GM18867 (cell line): Measurements from ENCODE around the gene RERE.

Source experiments
- ATAC-seq: cut with Tn5 transposase; IDR thresholded peaks from one replicate; pipeline ENCODE4 v1.9.1; 2021; ENCODE audit warnings: mild to moderate bottlenecking, moderate library complexity; ENCODE audit not compliant: unreplicated experiment

Gene RERE

DNA sequence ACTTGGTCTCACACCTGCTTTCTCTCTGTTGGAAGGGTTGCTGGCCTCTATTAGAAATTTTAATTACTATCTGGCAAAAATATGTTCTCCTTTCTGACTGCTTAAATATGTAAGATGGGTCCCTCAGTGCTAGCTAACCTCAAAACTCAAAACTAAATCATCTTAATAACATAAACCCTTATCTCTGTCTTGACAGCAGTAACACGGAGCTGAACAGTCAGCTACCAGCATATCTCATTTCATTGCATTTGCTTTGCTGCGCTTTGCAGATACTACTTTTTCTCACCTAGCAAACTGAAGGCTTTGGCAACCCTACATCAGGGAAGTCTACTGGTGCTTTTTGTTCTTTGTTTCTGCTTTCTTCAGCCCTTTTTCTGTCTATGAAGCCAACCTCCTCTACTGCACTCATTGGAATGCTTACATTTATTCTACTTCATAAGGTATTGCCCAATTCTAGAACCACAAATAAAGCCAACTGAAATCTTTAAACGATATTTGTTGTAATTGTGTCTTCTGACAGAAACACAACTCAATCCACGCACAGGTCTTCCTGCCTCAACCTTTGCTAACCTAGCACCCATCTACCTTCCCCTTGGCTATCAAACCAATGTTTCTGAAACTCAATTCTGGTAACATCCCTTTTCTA lies 95.6 kb downstream of the RERE start:
- ATAC-seq: no peak

DNA sequence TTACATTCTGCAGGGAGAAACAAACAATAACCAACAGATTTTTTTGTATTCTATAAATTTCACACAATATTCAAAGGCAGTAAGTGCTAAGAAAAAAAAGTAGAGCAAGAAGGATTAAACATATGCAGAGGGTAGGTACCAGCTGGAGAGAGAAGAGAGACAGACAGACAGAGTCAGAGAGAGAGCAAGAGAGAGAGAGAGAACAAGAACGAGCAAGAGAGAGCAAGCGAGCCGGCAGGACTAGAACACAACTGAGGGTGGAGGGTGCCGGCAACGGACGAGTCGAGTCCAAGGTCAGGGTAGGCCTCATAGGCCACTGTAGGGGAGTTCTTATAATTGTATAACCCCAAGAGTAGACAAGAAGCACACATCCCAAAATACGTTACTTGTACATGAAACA lies 97.1 kb downstream of the RERE start:
- ATAC-seq: no peak

DNA sequence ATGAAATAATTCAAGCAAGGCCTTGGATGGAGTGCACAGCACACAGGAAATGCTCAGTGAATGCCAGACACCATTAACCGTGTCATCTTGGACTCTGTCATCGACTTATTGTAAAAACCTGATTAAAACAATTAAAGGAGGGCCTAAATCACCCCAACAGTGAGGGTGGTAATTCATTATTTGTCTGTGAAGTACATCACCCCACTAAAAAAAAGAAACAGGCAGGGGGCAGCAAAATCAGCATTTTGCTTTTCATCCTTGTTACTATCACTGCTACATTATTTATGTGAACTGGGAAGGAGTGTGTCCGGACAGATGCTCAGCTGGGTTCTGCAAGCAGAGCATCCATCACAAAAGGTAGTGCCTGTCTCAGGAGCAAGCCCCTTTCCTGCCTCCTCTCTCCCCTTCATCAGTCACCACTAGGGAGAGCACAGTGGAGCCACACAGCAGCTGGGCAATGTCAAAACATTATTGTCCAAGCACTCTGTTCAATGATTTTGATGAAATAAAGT lies 98.5 kb downstream of the RERE start:
- ATAC-seq: no peak

DNA sequence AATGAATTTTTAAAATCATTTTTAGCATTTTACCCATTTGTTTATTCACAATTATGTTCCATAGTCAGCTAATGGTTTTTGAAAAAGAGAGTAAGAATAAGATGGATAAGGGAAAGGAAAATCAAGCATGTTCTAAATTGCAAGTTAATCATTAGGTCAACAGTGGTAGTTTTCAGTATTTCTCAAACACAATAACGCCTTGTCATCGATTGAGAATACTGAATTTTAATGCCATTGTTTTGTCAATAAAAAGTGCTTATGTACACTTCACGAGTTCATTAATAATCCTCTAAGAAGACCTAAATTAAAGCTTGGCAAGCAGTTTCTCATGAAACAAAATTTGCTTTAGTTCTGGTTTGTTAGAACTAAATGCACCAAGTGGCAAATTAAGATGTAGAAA lies 100.3 kb downstream of the RERE start:
- no peak for ATAC-seq

DNA sequence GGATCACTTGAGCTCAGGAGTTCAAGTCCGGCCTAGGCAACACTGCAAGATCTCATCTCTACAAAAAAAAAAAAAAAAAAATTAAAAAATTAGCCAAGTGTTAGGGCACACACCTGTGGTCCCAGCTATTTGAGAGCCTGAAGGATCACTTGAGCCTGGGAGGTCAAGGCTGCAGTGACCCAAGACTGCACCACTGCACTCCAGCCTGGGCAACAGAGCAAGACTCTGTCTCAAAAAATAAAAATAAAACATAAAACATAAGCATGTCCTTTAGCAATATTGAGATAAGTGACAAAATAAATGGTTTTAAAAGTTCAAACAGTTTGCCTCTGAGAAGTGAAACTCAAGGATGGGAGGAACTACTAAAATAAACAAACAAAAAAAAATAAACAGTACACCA lies 101.2 kb downstream of the RERE start:
- ATAC-seq: no peak

DNA sequence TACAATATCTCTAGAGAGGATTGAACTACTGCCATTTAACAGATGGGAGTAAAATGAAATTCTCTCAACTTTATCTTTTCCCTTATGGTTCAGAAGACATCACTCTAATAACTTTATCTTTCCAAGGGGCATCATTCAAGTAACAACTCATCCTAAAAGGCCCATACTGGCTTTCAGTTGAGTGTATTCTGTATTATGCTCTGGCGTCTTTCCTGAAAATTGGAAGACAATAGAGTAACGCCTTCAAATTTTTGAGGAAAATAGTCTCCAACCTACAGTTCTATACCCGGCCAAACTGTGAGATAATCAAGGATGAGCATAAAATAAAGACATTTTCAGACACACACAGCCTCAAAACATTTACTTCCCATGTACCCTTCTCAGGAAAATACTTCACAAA lies 103.3 kb downstream of the RERE start:
- no peak for ATAC-seq

DNA sequence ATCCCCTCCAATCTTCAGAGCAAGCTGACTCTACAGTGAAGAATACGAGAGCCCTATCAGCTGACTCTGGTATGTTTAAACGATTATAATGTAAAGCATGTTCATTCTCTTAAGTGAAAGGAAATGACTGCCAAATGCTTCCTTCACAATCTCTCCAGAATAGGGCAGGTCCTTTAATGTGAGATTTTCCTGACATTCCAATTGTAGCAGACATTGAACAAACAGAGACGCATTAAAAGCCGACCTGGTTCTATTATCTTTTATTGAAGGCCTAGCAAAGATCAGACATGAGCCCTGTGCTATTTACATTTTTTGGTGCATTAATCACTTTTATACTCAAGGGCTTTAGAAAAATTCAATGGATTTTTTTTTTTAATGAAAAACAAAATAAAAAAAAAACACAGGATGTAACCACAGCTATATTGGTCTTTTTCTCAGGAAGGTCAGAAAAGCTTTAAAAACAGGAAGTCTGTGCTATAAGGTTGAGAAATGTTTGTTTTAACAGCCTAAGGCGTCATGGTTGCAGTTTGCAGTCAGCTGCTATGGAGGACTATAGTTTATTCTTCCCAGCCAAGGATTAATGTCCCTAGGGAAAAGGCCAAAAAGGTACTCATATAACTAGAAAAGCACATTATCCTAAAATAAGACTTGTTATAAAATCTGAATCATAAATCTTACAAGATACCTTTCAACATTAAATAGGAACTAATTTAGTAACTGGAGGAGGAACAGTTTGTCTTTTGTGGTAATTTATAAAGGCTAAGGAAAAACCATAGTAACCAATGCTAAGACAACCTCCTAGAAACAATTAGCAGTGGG lies 104.8 kb downstream of the RERE start:
- no peak for ATAC-seq

DNA sequence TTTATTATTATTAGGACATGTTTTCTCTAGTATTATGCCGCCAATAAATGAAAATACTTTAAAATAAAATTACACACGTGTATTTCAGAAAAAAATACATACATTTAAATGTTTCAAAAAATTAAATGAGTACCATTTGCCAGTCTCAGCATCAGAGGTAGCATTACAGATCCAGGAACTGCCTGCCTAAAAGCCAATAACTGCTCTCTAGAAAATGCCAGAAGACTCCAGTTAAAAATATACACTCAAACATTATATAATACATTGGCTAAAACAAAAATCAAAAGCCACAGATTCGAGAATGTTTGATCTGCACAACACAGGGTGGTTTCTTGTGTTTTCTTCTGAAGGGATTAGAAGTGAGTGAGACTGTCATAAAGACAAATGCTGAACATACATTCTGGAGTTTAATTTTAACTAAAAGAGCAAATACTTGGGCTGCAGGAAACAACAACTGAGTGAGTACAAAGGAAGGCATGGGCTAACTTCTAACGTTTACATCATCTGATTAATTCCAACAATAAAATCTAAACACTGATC lies 105.5 kb downstream of the RERE start:
- ATAC-seq: no peak

DNA sequence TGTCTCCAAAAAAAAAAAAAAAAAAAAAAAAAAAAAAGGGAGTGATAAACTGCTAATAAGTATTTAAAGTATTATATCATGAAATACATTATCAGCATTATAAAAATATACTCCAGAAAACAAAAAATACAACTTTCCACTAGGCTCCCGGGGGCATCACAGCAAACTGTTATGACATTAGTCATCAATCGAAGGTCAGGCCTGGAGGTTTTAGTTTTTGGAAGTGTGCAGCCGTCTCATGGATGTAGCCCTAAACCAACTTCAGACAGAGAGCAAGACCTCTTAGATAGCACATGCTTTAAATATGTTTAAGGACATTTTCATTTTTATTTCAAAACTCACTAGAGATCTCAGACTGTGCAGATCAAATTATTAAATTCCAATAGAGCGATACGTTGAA lies 106.3 kb downstream of the RERE start:
- ATAC-seq: no peak

DNA sequence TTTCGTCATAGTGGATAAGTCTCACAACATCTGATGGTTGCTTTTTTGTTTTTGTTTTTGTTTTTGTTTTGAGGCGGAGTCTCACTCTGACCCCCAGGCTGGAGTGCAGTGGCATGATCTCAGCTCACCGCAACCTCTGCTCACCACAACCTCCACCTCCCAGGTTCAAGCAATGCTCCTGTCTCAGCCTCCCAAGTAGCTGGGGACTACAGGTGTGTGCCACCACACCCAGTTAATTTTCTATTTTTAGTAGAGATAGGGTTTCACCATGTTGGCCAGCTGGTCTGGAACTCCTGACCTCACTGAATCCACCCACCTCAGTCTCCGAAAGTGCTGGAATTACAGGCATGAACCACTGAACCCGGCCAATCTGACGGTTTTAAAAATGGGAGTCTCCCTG lies 109.2 kb downstream of the RERE start:
- ATAC-seq: no peak

DNA sequence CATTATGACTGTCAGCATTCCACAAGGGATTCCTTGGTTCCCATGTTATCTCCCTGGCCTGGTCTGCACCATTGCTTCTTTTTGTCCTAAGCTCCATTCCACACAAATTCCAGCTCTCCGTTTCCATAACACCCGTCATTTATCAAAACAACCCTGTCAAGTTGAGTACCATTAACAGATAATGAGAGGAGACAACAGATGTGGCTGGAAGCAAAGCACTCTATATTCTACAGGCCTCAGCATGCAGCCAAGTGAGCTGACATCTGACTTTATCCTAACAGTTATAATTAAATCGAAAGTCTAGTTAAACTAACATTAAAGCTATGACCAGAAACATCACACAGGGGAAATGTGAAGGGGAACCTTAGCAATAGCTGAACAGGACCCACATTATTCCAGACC lies 110.4 kb downstream of the RERE start:
- no peak for ATAC-seq

DNA sequence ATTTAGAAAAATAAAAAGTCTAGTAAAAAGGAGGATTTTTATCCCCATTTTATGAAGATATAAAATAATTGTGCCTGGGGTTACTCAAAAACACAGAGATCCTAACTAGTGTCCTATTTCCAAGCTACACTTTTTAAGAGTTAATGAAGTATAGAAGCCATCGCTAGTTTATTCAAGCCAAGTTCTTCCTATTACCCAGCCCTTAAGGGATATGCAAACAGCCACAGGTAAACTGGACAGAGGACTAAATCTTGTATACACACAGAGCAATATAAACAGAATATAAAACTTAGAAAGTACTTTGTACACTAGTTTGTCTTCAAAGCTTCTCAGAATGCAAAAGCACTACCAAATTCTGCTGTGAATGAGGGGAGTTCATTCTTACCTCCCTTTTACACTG lies 111.1 kb downstream of the RERE start:
- ATAC-seq: no peak

DNA sequence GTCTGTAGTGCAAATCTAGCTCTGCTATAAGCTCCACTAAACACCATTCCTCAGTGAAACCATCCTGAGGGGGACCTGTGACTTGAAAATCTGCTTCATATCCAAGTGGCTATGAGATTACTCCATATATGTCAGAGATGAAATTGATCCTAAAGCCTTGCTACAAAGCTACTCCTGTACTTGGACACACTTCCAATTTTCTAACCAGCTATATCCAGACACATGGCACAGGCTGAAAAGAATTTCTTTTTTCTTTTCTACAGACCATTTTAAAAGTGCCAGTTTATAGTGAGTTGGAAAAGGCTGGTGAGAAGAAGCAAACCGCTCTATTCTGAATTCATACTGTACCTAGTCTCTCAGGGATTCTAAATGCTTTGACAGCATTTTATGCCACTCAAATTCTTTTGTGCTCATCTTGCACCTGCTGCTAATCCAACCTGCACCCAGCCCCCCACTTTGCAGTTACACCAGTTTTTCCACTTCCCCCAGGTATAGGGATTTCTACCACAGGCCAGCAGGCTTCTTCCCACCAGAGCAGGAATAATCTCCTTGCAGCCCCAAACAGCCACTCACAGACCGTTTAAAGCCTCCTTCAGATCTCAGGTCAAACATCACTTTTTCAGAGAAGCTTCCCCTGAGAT lies 112.5 kb downstream of the RERE start:
- no peak for ATAC-seq

DNA sequence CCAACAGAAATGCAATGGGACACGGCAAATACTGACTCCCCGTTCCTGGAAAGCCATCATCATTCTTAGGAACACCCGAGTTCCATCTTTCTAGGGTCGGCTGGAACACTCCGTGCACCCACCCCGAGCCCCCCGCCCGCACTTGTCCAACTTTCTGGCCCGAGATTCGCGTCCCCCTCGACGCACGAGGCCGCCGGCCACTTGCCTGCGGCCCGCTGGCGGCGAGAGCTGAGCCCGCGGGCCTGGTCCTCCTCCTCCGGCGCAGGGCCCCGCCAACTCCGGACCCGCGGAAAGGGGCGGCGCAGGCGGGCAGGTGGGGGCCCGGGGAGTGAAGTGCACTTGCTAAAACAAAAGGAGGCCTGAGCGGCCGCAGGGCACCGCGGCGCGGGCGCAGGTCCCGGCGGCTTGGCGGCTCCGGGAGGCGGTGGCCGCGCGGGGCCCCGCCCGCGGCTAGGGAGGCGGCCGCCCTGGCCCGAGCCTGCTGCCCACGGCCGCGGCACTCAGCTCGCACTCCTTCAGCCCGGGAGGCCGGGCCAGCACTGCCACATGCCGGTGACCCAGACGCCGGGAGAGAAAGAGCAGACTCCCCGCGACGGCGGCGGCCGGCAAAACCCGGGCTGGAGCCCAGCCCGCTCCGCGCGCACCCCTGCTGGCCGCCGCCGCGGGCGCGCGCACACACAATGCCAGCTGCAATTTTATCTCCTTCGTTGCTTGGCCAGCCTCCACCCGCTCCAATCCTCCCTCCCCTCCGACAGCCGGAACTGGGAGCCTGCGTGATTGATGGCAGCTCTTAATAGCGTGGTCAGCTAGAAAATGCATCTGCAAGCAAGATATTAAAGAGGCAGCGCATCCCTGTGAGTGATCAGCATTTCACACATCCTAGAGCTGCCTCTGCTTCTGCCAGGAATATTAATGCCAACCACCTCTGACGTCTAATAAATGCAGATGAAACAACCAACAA lies 114.3 kb downstream of the RERE start:
- ATAC-seq: peak; percentile 72

DNA sequence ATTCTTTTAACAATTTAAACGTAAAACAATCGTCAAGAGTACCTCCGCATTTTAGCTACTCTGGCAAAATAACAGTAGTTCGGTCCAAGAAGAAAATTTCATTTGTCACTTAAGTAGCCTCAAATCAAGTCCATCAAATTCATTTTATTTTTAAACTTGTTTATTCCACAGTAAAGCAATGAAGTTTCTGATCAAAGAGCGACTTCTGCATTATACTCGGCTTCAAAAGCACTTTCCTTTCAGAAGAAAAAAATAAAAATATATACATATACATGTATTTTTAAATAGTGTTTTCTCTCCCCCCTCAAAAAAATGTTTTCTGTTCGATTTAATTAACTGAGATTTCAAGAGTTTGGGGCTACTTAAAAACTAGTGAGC lies 115.0 kb downstream of the RERE start:
- no peak for ATAC-seq

DNA sequence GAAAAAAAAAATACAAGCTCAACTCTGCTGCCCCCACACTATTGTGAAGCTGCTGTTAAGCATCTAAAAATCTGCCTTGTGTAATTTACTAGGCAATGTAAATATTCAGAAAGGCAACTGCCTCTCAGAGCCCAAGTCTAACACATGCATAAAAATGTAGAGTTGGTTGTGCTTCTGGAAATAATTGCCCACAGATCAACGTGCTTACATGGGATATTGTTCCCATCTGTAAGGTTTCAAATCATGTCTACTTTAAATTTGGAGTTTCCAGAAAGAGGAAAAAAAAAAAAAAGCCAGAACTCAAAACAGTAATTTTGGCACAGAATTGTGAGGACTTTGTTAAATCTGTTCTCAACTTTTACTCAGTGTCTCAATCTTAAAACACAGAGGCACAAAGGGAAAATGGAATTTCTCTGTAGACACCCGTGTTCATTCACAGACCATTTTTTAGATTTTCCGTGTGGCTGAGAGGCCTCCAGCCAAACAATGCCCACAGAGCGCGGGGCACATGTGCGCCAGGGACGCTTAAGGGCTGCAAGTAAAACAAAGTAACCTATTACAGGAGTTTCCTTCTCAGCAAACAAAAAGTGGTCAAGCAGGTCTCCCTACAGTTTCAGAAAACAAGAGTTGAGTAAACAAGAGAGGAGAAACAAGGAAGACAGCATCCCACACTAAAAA lies 115.5 kb downstream of the RERE start:
- ATAC-seq: no peak

DNA sequence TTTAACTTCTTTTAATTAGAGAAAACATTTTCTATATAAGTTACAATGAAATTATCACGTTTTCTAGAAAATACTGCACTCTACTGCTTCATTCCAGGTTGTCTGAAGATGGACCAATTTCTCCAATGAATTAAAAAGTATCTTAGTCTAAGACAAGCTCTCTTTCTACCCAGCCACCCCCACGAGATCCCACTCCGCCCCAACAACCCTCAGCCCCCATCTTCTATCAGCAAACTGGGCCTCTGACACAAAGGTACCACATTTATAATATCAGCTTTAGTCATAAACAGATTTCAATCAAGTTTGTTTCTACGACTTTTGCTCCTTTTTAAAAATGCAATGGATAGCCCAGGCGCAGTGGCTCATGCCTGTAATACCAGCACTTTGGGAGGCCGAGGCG lies 117.8 kb downstream of the RERE start:
- no peak for ATAC-seq

DNA sequence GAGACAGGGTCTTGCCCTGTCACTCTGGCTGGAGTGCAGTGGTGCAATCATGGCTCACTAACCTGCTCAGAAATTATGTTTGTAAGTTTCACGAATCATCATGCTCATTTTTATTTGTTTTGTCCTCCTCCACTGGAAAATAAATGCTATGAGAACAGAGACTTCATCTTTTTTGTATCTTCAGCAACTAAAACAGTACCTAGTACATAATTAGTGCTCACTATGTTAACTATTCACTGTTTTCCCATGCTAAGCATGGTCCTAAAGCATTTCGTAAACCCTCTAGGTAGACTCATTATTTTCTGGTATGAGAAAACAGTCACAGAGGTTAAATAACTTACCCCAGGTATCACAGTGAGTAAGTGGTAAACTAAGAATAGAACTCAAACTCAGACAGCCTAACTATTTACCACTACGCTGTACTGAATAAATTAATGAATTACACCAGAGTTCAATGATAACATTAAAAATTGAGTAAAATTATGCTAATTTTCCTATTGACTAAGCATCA lies 118.4 kb downstream of the RERE start:
- ATAC-seq: no peak

DNA sequence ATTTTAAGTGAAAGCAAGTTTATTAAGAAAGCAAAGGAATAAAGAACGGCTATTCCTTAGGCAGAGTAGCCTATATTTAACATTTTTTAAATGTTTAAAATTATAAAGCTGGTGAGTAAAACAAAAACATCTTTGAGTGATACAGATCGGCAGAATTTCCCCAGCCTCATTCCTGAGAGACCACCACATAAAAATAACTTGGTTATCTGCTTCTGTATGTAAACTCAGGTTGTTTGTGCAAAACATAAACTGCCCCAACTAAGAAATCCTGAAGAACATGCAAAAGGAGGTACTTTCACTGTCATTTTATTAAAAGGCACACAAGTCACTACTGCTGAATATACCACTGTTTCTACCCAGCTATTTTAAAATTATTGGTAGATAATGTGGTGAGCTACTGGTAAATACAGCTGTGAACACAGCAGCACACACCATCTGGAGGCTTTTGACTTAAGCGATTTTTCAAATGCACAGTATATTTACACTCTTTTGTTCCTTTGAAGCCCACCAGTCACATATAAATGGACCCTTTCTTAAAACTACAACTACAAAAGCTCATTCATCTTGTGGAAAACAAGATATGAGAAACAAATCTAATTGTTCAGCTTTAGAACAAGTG lies 119.3 kb downstream of the RERE start:
- no peak for ATAC-seq
